IPS-18c (cell line): ENCODE measurements around the gene ACY1.

ENCODE experiments used
- H3K4me3 ChIP-seq: 2 replicates; pipeline ENCODE4 v1.7.0; 2013; ENCODE audit warnings: low read depth, mild to moderate bottlenecking, low read length, moderate library complexity; ENCODE audit not compliant: insufficient read depth
- H3K9me3 ChIP-seq: one replicate; pipeline ENCODE4 v1.6.1; 2013; ENCODE audit warnings: mild to moderate bottlenecking, low read length, moderate library complexity; ENCODE audit not compliant: control insufficient read depth, insufficient read depth

The ACY1 gene

GRCh38 chr3:51958603-51959521 is 24.5 kb upstream of the ACY1 start:
- Histone ChIP-seq H3K9me3 (no peaks in the 10 kb centered on the region), H3K4me3 (no peak overlapping the region)

DNA sequence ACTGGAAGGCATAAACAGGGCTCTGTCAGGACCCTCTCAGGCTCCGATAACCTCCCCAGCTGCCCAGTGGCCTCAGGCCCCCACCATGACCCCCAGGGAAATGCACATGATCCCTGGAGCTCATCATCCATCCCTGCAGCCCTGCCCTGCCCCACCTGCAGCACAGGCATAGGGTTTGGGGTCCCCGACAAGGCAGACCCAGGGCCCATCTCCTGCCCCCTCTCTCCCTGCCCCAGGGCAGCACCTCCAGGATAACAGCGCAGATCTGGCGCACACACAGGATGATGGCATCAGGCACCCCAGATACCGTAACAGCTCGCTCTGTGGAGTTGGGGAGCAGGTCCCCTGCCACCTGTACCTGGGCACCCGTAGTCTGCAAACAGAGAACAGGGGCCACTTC is 23.7 kb upstream of the ACY1 start:
- no peak overlapping the region for H3K4me3 ChIP-seq
- no peaks in the 10 kb centered on the region for H3K9me3 ChIP-seq

DNA sequence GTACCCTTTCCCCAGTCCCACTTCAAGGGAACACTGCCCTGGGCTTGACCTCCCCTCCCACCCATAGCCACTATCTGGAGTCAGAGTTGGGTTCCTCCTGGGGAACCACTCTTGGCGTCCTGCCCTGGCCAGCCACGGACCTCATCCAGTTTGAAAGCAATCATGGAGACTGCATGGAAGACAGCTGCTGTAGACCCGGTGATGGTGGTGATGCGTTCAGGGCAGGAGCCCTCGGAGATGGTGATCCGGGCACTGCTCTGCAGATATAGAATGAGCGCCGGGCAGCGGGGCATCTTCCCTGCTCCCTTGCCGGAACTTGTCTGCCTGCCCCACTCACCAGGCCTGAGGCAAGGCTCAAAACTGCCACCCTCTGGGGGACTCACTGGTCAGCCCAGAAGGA is 22.9 kb upstream of the ACY1 start:
- H3K4me3 ChIP-seq: no peak overlapping the region

GRCh38 chr3:51961011-51961410 is 22.3 kb upstream of the ACY1 start:
- H3K9me3 ChIP-seq: no peaks in the 10 kb centered on the region
- H3K4me3 ChIP-seq: no peak overlapping the region

More for the DNA sequence above, 22.9 kb upstream of the ACY1 start:
- H3K9me3 ChIP-seq: no peaks in the 10 kb centered on the region

DNA sequence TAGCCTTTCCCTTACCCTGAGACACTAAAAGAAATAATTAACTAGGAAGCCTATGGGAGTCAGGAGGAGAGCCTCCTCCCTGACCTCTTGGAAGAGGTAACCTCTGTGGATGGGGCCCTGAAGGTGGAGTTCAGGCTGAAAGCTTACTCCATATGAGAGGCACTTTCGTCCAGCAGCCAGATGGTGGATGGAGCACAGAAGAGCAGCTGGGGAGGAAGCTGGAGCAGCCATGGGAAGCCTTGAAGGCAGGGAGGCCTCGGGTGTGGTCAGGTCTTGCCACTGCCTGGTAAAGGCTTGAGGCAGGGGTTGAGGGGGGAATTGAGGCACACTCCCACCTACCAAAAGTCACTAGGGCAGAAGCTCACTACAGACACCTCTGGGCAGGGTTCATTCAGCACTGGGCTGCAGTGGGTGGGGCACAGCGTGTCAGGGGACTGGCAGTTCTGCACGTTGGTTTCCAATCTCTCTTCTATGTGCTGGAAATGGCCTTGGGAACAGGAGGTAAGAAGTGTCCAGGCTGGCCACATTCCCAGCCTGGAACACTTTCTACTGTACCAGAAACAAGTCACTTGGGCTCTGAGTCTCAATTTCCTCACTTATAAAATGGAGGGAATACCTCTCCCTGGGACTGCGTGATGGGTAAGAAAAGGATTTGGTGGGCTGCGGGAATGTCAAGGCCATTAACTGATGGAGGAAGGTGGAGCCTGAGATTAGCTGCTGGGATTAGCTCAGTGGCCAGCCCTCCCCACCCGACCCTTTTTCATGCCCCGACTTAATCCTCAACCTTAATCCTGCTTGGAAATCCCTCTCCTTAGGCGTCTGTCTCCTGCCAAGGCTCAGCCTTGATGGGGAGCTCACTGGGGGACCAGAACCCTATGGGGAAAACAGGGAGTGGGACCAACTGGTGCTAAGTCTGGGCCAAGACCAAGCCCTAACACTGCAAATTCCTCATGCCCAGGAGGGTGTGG is 21.4 kb upstream of the ACY1 start:
- Histone ChIP-seq H3K9me3 (no peaks in the 10 kb centered on the region), H3K4me3 (no peak overlapping the region)

DNA sequence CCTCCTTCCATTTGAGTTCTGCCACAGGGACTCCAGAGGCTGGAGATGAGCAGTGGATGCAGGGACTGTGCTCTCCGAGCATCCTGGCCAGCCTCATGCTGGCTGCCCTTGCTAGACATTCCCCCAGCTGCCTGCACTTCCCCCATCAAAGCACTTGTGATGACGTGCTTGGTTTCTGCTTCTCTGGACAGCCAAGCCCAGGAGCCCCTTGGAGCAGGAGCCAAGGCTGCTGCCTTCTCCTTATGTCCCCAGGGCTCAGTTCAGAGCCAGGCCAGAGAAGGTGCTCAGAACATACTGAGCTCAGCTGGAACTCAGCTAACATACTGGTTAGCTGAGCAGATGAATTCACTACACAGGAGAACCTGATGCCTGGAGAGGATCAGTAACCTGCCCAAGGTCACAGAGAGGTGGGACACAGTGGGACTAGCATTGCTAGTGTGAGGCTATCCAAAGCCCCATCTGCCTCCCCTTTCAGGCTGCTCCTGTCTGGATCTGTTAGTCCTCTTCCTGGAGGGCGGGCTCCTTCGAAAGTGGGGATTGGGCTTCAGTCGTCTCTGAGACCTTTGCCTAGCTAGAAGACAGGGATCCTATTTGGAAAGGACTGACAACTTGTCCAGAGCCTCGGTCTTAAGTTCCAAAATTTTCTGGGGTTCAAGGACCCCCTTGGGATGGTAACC is 20.3 kb upstream of the ACY1 start:
- no peak overlapping the region for H3K4me3 ChIP-seq
- H3K9me3 ChIP-seq: no peaks in the 10 kb centered on the region

DNA sequence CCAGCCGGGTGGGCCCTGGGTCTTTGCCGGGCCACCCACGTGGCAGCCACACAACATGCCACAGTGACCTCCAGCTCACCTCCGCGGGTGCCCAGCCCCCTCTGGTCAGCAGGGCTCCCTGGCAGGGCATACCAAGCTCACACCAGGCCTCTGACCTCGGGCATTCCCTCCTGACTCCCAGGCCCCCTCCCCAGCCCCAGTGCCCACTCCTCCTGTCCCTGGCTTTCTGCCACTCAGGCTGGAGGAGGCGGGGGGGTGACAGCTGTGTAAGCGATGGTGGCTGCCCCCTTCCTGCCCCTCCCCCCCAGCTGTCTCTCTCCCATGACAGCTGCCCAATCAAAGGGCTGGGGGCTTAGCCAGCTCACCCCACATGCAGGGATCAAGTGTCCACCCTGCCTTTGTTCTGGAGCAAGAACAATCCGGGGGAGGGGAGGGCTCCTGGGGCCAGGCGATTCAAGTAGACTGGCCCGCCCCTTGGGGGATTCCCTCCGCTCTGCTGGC is 19.3 kb upstream of the ACY1 start:
- Histone ChIP-seq H3K9me3 (no peaks in the 10 kb centered on the region), H3K4me3 (no peak overlapping the region)

GRCh38 chr3:51964521-51964920 is 18.8 kb upstream of the ACY1 start:
- H3K4me3 ChIP-seq: no peak overlapping the region
- H3K9me3 ChIP-seq: no peaks in the 10 kb centered on the region

DNA sequence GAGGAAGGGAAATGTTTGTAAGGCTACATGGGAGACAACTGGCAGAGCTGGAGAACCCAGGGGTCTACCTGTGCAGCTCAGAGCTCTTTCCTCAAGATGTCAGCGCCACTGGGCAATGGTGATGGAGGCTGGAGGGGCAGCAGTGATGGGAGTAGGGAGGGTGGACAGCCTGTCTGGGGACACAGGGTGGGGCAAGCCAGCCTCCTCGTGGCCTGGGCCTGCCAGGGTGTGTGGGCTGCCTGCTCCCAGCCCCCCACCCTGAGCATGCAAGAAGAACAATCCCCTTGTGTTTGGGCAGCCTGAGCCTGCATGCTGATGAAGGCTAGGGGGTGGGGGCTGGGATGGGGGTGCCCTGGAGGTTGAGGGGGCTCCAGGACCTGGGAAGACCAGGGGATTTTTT is 17.3 kb upstream of the ACY1 start:
- peak overlapping the region; percentile 53 for H3K4me3 ChIP-seq
- no peaks in the 10 kb centered on the region for H3K9me3 ChIP-seq

- H3K9me3 ChIP-seq: no peaks in the 10 kb centered on the region
- H3K4me3 ChIP-seq: peak overlapping the region; percentile 53
Measured at GRCh38 chr3:51966486-51966885, 16.8 kb upstream of the ACY1 start.

DNA sequence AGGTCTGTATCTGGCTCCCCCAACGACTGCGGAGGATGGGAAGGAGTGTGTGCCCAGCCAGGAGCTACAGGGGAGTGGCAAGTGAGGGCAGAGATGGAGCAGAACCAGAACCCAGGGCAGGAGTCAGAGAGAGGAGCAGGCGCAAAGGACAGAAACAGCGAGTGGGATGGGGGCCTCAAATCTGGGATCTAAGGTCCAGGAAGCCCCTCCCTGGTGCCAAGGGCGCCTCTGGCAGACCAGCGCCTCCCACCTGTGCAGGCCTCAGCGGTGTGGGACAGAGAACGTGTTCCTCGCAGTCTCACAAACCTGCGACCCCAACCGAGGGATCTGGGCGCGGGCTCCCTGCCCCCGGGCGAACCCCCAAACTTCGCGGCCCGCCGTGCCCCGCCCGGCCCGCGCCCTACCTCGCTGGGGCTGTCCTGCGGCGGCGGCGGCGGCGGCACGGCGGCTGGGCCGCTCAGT is 16.4 kb upstream of the ACY1 start:
- no peaks in the 10 kb centered on the region for H3K9me3 ChIP-seq
- peak overlapping the region; percentile 53; the same call in 1 of the 2 replicates for H3K4me3 ChIP-seq

GRCh38 chr3:51967384-51968169 is 15.8 kb upstream of the ACY1 start, which contains the start of gene PCBP4:
Gene PCBP4, minus strand, starts transcription at chr3:51967454. Its CDS starts 6,214 bp downstream, at chr3:51961240.
- H3K9me3 ChIP-seq: no peaks in the 10 kb centered on the region
- peak within 1 kb of the TSS; percentile 76 for H3K4me3 ChIP-seq

- no peaks in the 10 kb centered on the region for H3K9me3 ChIP-seq
- H3K4me3 ChIP-seq: peak overlapping the region; percentile 76
Measured at GRCh38 chr3:51968170-51968775, 15.1 kb upstream of the ACY1 start.

GRCh38 chr3:51968883-51969678 is 14.3 kb upstream of the ACY1 start:
- Histone ChIP-seq H3K9me3 (no peaks in the 10 kb centered on the region), H3K4me3 (0 out of 2 replicates have a peak overlapping the region, but pooled peaks have one; percentile 76)

- Histone ChIP-seq H3K9me3 (no peaks in the 10 kb centered on the region), H3K4me3 (no peak overlapping the region)
Measured at GRCh38 chr3:51969841-51970240, 13.5 kb upstream of the ACY1 start.
